Type B pancreatic cell (in vitro differentiated cells): Measurements from ENCODE around the gene RBMY1D. TPM values are rescaled to one million over a fixed set of nuclear protein-coding genes. Genes with fewer than 3 reads are reported as not detected.

ENCODE experiments used
- DNase-seq: peaks from one replicate; pipeline ENCODE4 v3.0.0; 2021; ENCODE audit warnings: mixed read lengths; ENCODE audit not compliant: unreplicated experiment; ENCODE audit errors: extremely low spot score
- H3K27ac Mint-ChIP-seq: 2 replicates; pipeline ENCODE4 v1.8.0; 2021; ENCODE audit warnings: mild to moderate bottlenecking, mixed read lengths
- H3K27me3 Mint-ChIP-seq: 2 replicates; pipeline ENCODE4 v1.8.0; 2021; ENCODE audit warnings: mixed read lengths
- H3K36me3 Mint-ChIP-seq: 2 replicates; pipeline ENCODE4 v1.8.0; 2021; ENCODE audit warnings: mixed read lengths
- H3K4me1 Mint-ChIP-seq: one replicate; pipeline ENCODE4 v1.8.0; 2021; ENCODE audit warnings: mixed read lengths; ENCODE audit not compliant: unreplicated experiment
- H3K4me3 Mint-ChIP-seq: 2 replicates; pipeline ENCODE4 v1.8.0; 2021; ENCODE audit warnings: mild to moderate bottlenecking, mixed read lengths
- H3K9me3 Mint-ChIP-seq: 2 replicates; pipeline ENCODE4 v1.8.0; 2021; ENCODE audit warnings: mixed read lengths
- total RNA-seq: library from RNA; stranded (reverse); gene quantifications from 2 replicates; pipeline ENCODE4 v1.2.1, GENCODE V29; 2021; ENCODE audit warnings: low replicate concordance
- TF ChIP-seq, protein P1 (sequence below): fragments of 200-600 bp; sonication (generic); conservative IDR thresholded peaks from 2 replicates; pipeline ENCODE4 v1.5.0; 2021; ENCODE audit warnings: antibody characterized with exemption, mild to moderate bottlenecking

The RBMY1D gene
- total RNA-seq, 1 donor from 2014 or later: not detected

DNA sequence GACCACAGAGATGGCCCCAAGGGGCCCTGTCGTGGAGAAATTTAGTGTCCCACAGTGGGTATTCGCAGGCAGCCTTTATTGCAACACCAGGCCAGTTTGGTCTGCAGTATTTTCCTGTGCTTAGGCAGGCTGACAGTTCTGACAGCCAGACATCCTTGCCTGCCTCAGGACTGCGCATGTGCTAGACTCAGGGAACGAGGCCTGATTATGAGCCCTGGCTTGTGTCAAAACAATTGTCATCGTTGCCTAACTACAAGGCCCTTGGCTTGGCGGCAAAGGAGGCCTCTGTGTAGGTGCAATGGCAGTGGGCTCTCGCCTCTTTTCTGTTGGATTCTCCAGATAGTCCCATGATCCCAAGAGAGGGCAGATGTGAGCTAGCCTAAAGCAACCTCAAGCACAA, 59.3 kb downstream of the RBMY1D start:
- Mint-ChIP-seq H3K27me3 (no peaks in the 10 kb centered on the region), H3K9me3 (no peaks in the 10 kb centered on the region), H3K4me1 (no peaks in the 10 kb centered on the region), H3K4me3 (no peak overlapping the region), H3K36me3 (no peaks in the 10 kb centered on the region), H3K27ac (no peak overlapping the region)
- no peak for DNase-seq
- TF ChIP-seq, protein P1, sequence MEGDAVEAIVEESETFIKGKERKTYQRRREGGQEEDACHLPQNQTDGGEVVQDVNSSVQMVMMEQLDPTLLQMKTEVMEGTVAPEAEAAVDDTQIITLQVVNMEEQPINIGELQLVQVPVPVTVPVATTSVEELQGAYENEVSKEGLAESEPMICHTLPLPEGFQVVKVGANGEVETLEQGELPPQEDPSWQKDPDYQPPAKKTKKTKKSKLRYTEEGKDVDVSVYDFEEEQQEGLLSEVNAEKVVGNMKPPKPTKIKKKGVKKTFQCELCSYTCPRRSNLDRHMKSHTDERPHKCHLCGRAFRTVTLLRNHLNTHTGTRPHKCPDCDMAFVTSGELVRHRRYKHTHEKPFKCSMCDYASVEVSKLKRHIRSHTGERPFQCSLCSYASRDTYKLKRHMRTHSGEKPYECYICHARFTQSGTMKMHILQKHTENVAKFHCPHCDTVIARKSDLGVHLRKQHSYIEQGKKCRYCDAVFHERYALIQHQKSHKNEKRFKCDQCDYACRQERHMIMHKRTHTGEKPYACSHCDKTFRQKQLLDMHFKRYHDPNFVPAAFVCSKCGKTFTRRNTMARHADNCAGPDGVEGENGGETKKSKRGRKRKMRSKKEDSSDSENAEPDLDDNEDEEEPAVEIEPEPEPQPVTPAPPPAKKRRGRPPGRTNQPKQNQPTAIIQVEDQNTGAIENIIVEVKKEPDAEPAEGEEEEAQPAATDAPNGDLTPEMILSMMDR: no peak

Other genes with a start within 250 kb of the RBMY1D start
- gene RBMY1E, start 23.5 kb upstream of the RBMY1D start, total RNA-seq: not detected in 2 replicates